NCI-H69 (cell line): ENCODE data around the gene CHST8.
"Not testable (repeated sequence)": the region's sequence is repeated elsewhere in the genome, so short reads cannot be mapped to it uniquely, and the experiment has no call there.

Source experiments
- DNase-seq: peaks from one replicate; lab custom pipeline; 2025; lab: John Stamatoyannopoulos, UW

CHST8 gene

DNA sequence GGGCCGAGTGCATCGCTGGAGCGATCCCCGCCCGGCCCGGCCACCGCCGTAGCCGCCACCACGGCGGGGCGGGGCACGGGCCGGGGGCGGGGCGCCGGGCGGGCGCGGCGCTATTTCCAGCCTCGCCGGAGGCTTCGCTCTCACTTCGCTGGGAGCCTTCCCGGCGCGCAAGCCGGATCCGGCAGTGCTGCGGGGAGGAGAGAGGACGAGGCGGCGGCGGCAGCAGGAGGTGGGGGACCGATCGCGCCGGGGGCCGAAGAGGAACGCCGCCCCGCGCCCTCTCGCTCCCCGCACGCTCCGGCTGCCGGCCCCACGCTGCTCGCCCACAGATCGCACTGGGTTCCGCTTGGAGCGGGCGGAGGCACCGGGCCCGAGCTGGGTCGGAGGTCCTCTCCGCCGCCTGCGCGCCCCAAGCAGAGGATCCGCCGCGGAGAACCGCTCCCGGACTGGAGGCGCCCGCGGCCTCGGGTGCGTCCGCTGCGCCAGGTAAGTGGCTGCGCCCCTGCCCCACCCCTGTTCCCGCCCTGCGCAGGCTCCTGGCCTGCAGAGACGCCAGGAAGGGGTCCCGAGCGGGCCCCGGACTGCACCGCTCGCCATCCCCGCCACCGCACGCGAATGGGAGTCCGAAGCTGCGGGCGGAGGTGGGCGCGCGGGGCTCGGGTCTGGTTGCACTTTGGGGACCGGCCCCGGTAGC is at the start of gene CHST8:
Gene CHST8, plus strand, starts transcription at position 143 of the 694 bp plus-strand sequence. CDS start 67,309 bp downstream, outside the sequence.
- DNase-seq: peak; percentile 72

GRCh38 chr19:33572929-33573328 is 48.8 kb upstream of the CHST8 start:
- DNase-seq: no peak

DNA sequence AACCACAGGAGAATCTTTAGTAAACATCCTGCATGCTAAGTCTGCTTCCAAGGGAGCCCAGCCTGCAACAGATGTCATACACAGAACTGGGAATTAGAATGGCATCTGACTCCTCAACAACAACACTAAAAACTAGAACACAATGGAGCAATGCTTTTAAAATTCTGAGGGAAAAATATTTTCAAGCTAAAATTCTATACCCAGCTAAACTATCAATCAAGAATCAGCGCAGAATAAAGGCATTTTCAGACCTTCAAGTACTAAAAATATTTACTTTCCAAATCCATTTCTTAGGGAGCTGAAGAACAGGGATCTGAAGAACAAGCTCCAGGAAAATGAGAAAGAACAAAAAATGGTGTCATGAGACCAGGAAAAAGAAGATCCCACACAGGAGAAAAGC is 46.9 kb upstream of the CHST8 start:
- no peak for DNase-seq

- no peak for DNase-seq
Measured at GRCh38 chr19:33578697-33579096, 43.1 kb upstream of the CHST8 start.

- DNase-seq: peak; percentile 33
Measured at GRCh38 chr19:33580026-33580644, 41.6 kb upstream of the CHST8 start.

DNA sequence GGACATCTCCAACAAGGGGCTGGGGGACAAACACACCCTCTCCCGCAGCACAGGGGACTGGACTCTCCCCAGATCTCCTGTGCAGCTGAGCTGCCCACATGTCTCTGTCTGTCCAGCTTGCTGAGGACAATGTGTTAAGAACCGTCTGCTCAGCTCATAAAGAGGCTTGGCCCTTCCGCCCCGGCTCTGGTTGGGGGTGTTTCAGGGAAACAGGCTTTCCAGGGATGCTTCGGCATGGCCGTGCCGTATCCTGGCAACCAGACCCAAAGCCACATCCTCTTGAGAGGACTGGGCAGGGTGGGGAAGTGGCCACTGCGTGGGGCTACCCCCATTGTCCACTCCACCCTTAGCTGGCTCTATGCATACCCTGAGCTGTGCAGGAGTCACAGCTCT is 41.1 kb upstream of the CHST8 start:
- no peak for DNase-seq

DNA sequence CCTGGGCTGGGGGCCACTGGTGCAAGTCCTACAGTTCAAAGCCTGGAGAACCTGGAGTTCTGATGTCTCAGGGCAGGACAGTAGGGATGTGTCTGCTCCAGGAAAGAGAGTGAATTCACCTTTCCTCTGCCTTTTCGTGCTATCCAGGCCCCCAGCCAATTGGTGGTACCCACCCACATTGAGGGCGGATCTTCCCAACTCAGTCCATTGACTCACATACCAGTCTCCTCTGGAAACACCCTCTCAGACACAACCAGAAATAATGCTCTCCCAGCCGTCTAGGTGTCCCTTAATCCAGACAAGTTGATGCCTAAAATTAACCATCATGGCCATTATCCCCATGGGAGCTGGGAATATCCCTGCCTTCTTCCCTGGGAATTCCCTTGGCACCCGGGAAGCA is 38.8 kb upstream of the CHST8 start:
- no peak for DNase-seq

GRCh38 chr19:33587150-33587549 is 34.6 kb upstream of the CHST8 start:
- DNase-seq: no peak

DNA sequence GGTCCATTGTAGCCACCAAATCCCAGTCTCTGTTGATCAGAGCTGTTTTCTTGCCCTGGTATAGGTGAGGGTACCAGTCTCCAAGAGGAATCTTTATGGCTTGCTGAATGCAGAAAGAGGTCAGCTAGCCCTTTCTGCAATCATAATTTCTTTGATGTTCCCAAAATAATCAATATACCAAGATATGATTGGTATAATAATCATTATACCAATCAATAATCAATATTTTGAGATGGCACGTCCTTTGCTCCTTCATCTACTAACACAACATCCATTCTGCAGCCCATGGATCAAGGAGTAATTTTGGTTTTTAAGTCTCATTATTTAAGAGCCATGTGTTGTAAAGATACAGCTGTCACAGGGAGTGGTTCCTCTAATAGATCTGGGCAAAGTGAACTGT is 31.5 kb upstream of the CHST8 start:
- DNase-seq: no peak

GRCh38 chr19:33595783-33596182 is 26.0 kb upstream of the CHST8 start:
- DNase-seq: no peak

DNA sequence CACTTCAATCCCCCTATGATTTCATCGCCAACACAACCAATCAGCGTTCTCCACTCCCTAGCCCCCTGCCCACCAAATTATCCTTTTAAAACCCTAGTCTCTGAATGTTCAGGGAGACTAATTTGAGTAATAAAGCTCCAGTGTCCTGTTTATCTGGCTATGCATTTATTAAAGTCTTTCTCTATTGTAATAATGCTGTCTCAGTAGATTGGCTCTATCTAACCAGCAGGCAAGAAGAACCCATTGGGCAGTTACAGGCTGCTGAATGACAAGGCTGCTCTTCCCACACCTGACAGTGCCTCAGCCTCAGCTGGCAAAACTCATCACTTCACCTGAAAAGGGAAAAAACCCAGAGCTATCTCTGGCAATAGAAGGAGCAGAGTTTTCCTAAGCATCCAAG is 20.2 kb upstream of the CHST8 start:
- no peak for DNase-seq

GRCh38 chr19:33602576-33603204 is 19.1 kb upstream of the CHST8 start:
- DNase-seq: no peak

- no peak for DNase-seq
Measured at GRCh38 chr19:33603377-33603776, 18.4 kb upstream of the CHST8 start.

DNA sequence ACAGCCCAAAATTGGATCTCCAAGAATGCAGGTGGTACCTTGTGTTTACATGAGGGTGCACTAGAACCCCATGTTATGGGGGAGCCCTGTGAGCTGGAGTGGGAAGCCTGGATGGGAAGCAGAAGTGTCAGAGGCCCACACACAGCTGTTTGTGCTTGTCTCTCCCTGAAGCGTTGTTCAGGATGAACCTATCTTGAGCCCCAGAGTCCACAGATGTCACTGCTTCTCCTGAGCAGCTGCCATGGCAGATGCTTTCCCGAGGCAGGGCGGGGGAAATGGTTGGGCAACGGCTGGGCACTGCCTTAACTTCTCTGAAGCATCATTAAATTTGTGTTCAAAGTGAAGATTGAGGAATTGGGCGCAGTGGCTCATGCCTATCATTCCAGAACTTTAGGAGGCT is 17.1 kb upstream of the CHST8 start:
- no peak for DNase-seq

- DNase-seq: not testable (repeated sequence)
Measured at GRCh38 chr19:33605803-33606295, 15.9 kb upstream of the CHST8 start.

GRCh38 chr19:33606556-33606955 is 15.2 kb upstream of the CHST8 start:
- DNase-seq: no peak

- DNase-seq: no peak
Measured at GRCh38 chr19:33609353-33609752, 12.4 kb upstream of the CHST8 start.

DNA sequence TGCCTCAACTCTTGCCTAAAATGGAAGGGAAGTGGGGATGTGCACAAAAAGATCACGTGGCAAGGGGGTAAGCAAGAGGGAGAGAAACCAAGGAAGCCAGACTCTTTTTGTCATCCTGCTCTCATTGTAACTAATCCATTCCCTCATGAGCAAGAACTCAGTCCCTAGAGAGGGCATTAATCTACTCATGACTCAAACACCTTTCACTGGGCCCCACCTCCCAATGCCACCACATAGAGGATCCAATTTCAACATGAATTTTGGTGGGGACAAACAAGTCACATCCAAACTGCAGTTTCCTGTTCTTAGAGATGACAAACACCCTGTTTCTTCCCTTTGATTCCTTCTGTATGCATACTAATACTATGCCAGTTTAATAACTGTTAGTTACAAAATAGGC is 11.2 kb upstream of the CHST8 start:
- no peak for DNase-seq

DNA sequence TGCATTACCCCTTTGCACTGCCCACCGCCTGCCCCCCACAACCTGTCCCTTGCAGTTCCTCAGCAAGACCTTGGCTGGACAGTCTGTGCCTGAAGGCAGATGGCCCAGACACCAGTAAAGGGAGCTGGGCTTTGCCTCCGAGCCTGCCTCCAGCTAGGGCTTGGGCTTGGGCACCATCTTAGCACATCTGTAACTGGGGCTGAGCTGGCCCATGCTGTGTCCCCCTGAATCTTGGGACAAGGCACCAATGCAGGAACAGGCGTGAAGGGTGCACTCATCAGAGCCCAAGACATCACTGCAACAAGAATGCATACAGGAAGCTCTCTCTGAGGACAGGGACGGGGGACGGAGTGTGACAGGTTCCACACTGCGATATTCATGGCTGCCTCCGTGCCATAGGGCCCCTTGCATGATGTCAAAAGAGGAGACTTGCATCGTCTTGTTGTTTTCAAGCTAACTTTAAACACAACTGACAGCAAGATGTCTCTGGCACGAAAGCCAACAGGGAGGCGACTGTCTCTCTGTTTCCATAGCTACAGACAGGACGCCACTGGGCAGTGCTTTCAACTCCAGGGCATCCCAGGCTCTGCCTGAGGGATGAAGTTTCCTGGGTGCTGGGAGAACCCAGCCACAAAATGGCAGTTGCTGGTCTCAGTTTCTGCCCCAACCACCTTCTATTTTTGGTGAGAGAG is 8.7 kb upstream of the CHST8 start:
- DNase-seq: peak; percentile 5

DNA sequence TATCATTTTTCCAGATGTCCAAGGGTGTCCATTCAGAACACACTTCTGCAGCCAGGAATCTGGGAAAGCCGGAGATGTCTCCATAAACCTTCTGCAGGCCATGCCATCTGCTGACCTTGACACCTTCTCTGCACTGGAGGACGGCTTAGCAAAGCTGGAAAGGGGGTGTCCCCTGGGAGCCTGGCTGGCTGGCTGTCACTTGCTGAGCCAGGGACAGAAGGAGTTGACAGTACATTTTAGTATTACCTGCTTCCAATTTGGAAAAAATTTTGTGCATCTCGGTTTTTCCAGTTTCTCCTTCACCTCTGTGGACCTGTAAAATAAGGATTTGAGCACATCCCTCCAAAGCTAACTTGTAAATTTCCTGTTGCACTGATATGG is 8.1 kb upstream of the CHST8 start:
- DNase-seq: no peak

DNA sequence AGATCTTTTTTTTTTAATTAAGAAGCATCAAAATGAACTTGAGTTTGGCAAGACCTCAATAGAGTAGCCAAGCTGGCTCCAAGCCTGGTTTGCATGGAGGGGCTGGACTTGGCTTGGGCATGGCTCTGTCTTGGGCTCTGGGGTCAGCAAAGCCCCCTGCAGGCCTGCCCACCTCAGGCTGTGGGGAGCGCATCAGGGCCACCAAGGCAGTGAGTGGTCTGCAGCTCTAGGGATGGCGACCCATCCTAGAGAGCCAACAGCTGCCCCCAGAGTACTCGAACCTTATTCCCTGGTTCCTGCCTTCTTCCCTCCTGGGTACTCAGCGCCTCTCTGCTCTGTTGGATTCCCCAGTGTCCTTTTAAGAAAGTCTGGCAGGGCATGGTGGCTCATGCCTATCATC is 5.4 kb upstream of the CHST8 start:
- DNase-seq: no peak

DNA sequence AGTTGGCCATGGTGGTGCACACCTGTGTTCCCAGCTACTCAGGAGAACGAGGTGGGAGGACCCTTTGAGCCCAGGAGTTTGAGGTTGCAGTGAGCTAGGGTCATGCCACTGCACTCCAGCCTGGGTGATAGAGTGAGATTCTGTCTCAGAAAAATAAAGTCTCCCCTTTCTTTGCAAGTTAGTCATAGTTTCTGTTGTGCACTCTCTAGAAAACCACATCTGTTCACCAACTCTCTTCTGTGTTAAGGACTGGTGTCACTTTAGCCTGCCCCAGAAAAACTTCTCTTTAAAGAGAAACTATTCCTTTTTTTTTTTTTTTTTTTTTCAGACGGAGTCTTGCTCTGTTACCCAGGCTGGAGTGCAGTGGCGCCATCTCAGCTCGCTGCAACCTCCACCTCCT is 4.9 kb upstream of the CHST8 start:
- DNase-seq: no peak

DNA sequence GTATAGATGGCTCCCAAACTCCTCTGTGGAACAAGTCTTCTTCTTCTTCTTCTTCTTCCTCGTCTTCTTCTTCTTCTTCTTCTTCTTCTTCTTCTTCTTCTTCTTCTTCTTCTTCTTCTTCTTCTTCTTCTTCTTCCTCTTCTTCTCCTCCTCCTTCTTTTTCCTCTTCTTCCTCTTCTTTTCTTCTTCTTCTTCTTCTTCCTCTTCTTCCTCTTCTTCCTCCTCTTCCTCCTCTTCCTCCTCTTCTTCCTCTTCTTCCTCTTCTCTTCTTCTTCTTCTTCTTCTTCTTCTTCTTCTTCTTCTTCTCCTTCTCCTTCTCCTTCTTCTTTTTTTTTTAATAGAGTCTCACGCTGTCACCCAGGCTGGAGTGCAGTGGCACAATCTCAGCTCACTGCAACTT is 3.4 kb upstream of the CHST8 start:
- DNase-seq: not testable (repeated sequence)
